Liver (tissue), 3 donors: ENCODE measurements around the gene HPS6.

Source experiments
- JUND ChIP-seq, 2 donors: IDR thresholded peaks; 2 replicates each; pipeline ENCODE4 v1.6.1; 2016; ENCODE audit warnings: antibody characterized with exemption in 2 of 2
- NR2F2 ChIP-seq: IDR thresholded peaks from 2 replicates; pipeline ENCODE4 v1.6.1; 2016; ENCODE audit warnings: antibody characterized with exemption
- RAD21 ChIP-seq, 2 donors: IDR thresholded peaks; 2 replicates each; pipeline ENCODE4 v1.6.1; 2016; ENCODE audit warnings: antibody characterized with exemption in 2 of 2, mild to moderate bottlenecking in 2 of 2
- TAF1 ChIP-seq: conservative IDR thresholded peaks from 2 replicates; pipeline ENCODE4 v1.6.1; 2016; ENCODE audit warnings: antibody characterized with exemption, mild to moderate bottlenecking
- YY1 ChIP-seq: IDR thresholded peaks from 2 replicates; pipeline ENCODE4 v1.6.1; 2016; ENCODE audit warnings: antibody characterized with exemption, mild to moderate bottlenecking
- TF ChIP-seq, protein P1 (sequence below): fragments of 150-350 bp; IDR thresholded peaks from 2 replicates; pipeline ENCODE4 v1.5.1; 2017; ENCODE audit warnings: improper control_type of control experiment, low read depth, low read length; ENCODE audit not compliant: missing input control
- TF ChIP-seq, protein P2 (sequence below): IDR thresholded peaks from 2 replicates; pipeline ENCODE4 v1.6.1; 2016; ENCODE audit warnings: antibody characterized with exemption
- TF ChIP-seq, protein P3 (sequence below): IDR thresholded peaks from 2 replicates; pipeline ENCODE4 v1.6.1; 2016; ENCODE audit warnings: antibody characterized with exemption, mild to moderate bottlenecking
- TF ChIP-seq, protein P4 (sequence below): IDR thresholded peaks from 2 replicates; pipeline ENCODE4 v1.6.1; 2016; ENCODE audit warnings: antibody characterized with exemption
- donor health status: healthy.
- donor health status: healthy.

DNA sequence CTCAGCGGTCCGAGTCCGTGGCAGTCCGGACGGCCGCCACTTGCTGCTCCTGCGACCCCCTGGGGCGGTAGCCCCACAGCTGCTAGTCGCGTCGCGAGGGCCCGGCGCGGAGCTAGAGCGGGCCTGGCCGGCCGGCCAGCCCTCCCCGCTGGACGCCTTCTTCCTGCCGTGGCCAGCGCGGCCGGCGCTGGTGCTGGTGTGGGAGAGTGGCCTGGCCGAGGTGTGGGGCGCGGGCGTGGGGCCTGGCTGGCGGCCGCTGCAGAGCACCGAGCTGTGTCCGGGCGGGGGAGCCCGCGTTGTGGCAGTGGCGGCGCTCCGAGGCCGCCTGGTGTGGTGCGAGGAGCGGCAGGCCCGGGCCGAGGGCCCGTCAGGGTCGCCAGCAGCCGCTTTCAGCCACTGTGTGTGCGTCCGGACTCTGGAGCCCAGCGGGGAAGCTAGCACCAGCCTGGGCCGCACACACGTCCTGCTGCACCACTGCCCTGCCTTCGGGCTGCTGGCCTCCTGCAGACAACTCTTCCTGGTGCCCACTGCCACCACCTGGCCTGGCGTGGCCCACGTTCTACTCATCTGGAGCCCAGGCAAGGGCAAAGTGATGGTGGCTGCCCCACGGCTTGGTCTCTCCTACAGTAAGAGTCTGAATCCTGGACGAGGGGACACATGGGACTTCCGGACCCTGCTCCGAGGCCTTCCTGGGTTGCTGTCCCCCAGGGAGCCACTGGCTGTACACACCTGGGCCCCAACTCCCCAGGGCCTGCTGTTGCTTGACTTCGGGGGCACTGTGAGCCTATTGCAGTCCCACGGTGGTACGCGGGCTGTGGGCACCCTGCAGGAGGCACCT lies 631 bp downstream of the HPS6 start:
- TF ChIP-seq RAD21 (IDR thresholded peaks at IDR 0.05) (no peak), JUND (IDR thresholded peaks at IDR 0.05) (no peak), YY1 (no peak), NR2F2 (no peak), TAF1 (no peak)
- TF ChIP-seq, protein P1, sequence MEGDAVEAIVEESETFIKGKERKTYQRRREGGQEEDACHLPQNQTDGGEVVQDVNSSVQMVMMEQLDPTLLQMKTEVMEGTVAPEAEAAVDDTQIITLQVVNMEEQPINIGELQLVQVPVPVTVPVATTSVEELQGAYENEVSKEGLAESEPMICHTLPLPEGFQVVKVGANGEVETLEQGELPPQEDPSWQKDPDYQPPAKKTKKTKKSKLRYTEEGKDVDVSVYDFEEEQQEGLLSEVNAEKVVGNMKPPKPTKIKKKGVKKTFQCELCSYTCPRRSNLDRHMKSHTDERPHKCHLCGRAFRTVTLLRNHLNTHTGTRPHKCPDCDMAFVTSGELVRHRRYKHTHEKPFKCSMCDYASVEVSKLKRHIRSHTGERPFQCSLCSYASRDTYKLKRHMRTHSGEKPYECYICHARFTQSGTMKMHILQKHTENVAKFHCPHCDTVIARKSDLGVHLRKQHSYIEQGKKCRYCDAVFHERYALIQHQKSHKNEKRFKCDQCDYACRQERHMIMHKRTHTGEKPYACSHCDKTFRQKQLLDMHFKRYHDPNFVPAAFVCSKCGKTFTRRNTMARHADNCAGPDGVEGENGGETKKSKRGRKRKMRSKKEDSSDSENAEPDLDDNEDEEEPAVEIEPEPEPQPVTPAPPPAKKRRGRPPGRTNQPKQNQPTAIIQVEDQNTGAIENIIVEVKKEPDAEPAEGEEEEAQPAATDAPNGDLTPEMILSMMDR = no peak
- TF ChIP-seq, protein P2, sequence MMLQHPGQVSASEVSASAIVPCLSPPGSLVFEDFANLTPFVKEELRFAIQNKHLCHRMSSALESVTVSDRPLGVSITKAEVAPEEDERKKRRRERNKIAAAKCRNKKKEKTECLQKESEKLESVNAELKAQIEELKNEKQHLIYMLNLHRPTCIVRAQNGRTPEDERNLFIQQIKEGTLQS = no peak
- TF ChIP-seq, protein P3, sequence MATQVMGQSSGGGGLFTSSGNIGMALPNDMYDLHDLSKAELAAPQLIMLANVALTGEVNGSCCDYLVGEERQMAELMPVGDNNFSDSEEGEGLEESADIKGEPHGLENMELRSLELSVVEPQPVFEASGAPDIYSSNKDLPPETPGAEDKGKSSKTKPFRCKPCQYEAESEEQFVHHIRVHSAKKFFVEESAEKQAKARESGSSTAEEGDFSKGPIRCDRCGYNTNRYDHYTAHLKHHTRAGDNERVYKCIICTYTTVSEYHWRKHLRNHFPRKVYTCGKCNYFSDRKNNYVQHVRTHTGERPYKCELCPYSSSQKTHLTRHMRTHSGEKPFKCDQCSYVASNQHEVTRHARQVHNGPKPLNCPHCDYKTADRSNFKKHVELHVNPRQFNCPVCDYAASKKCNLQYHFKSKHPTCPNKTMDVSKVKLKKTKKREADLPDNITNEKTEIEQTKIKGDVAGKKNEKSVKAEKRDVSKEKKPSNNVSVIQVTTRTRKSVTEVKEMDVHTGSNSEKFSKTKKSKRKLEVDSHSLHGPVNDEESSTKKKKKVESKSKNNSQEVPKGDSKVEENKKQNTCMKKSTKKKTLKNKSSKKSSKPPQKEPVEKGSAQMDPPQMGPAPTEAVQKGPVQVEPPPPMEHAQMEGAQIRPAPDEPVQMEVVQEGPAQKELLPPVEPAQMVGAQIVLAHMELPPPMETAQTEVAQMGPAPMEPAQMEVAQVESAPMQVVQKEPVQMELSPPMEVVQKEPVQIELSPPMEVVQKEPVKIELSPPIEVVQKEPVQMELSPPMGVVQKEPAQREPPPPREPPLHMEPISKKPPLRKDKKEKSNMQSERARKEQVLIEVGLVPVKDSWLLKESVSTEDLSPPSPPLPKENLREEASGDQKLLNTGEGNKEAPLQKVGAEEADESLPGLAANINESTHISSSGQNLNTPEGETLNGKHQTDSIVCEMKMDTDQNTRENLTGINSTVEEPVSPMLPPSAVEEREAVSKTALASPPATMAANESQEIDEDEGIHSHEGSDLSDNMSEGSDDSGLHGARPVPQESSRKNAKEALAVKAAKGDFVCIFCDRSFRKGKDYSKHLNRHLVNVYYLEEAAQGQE = no peak
- TF ChIP-seq, protein P4, sequence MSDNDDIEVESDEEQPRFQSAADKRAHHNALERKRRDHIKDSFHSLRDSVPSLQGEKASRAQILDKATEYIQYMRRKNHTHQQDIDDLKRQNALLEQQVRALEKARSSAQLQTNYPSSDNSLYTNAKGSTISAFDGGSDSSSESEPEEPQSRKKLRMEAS = no peak
